Activated CD8-positive, alpha-beta memory T cell treated with anti-CD3 and anti-CD28 coated beads for 36 hours (primary cell): Measurements from ENCODE around the gene ITGA8. TPM values are rescaled to one million over a fixed set of nuclear protein-coding genes. Genes with fewer than 3 reads are reported as not detected.

ENCODE experiments used
- CTCF ChIA-PET: fragments of 350-600 bp; sonication (Branson Sonifier 250); formaldehyde crosslinking; loops from one replicate; lab custom pipeline; 2021; ENCODE audit warnings: antibody characterized with exemption; lab: Charles Lee
- POLR2A ChIA-PET: fragments of 350-600 bp; sonication (Branson Sonifier 250); formaldehyde crosslinking; loops from one replicate; lab custom pipeline; 2021; ENCODE audit warnings: antibody characterized with exemption; lab: Charles Lee
- total RNA-seq, 2 experiments: library from RNA; stranded (reverse); gene quantifications; one replicate each; pipeline ENCODE4 v1.2.3, GENCODE V29; 2021

The ITGA8 gene
- total RNA-seq, 2 experiments from 2014 or later: not detected

DNA sequence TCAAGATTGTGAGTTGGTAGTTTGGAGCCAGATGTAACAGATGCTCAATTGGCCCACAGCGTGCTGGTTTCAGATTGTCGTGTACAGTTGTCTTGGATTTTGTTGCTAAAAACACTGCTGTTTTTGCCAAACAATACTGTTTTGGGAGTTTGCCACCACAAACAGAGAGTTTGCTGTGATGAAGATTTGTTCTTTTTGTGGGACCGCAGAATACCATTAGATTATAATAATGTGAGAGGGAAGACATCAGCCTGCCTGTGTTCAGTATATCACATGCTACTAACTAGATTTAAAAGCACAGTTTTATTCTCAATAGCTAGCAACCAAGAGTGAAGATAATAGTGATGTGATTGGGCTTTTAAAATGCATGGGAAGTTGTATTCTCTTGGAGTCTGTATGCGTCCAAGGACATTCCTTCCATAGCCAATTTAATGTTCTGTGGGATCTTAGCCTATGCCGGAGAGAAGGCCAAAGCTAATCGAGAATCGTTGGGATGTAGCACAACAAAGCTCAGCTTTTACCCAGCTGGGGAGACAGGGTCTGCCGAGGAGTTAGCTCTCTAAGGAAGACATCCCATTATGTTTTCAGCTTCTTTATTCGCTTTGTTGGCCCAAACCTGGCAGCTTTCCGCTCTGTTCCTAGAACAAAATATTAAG lies 18.7 kb upstream of the ITGA8 start:
- ChIA-PET CTCF (no interaction called here), POLR2A (no interaction called here)

DNA sequence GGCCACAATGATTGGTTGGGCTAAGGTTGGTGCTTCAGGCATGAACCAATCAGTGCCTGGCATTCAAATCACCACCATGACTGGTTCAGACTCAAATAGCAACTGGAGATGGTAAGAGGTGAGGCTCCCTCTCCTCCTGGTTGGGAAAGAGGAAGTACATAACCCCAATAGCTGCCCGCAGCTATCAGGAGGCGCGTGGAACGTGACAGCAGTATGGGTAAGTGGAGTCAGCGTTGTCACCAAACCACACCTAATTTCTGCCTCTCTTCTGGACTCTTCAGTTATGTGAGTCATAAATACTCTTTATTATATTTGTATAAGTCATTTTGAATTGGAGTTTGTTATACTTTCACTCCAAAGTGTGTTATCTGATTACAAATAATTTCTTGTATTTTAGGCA lies 17.9 kb upstream of the ITGA8 start:
- CTCF ChIA-PET: no interaction called here
- POLR2A ChIA-PET: no interaction called here

DNA sequence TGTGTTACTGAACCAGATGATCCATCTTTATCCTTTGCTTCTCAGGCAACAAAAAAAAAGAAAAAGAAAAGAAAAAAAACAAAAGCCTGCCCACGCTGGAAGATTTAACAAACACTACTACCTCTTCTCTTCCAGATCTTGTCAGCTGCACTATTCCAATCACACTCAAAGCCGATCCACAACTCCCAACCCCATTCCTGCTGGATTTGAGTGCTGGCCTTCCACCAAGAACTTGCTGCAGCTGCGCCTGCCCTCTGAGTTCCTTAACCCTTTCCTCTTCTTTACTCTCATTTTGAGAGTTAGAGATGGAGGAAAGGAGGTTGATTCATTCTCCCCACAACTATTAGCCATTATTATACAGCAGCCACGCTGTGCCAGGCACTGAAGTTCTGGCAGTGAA lies 16.0 kb upstream of the ITGA8 start:
- ChIA-PET POLR2A (no interaction called here), CTCF (no interaction called here)

DNA sequence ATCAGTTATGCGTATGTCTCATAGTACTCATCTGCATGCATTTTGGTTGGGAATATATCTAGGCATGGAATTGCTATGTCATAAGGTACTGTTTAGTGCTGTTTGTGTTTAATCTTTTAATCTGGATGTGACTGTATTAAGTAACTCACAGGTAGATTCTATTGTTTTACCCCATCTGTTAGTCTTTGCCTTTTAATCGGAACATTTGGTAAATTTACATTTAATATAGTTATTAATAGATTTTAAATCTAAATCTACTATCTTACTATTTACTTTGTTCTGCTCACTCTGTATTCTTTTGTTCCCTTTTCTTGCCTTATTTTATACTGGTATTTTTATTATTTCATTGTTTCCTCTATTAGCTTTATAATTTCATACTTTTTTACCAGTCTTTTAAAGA lies 10.6 kb upstream of the ITGA8 start:
- CTCF ChIA-PET: no interaction called here
- POLR2A ChIA-PET: no interaction called here

DNA sequence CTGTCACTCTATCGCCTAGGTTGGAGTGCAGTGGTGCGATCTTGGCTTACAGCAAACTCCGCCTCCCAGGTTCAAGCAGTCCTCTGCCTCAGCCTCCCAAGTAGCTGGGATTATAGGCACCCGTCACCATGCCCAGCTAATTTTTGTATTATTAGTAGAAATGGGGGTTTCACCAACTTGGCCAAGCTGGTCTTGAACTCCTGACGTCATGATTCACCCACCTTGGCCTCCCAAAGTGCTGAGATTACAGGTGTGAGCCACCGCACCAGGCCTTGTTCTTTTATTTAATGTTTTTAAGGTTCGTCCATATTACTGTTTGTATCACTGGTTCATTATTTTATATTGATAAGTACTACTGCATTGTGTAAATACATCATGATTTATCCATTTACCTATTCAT lies 10.2 kb upstream of the ITGA8 start:
- POLR2A ChIA-PET: no interaction called here
- CTCF ChIA-PET: no interaction called here

DNA sequence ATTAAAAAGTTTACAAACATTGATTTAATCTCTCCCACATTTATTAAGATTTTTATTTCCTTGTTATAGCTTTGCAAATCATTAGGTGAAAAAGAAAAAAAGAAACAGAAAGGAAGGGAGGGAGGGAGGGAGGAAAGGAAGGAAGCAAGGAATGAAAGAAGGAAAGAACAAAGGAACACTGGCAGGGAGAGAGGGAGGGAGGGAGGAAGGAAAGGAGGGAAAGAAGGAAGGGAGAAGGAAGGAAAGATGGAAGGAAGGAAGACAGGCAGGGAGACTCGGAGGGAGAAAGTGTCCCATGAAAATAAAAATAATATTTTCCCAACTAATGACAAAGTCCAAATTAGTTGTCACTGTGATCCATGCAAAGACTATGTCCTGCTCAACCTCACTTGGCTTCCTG lies 6.3 kb upstream of the ITGA8 start:
- ChIA-PET CTCF (no interaction called here), POLR2A (no interaction called here)

DNA sequence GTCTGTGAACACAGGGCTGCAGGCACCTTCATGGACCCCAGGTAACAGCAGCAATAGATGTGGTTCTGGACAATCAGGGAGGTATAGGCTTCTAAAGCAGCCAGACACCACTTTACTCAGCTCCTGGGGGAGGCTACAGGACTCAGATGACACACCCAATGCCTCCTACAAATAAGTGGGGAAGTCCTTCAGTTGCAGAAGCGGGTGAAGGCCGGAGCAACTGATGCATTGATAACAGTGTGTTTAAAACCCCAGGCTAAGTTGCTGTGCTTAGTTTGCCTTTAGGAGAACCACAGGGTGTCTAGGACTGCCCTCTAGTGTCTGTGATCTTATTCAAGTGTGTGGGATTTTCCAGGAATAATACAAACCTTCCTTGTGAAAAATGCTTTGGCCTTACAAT lies 5.9 kb upstream of the ITGA8 start:
- CTCF ChIA-PET: no interaction called here
- POLR2A ChIA-PET: no interaction called here

DNA sequence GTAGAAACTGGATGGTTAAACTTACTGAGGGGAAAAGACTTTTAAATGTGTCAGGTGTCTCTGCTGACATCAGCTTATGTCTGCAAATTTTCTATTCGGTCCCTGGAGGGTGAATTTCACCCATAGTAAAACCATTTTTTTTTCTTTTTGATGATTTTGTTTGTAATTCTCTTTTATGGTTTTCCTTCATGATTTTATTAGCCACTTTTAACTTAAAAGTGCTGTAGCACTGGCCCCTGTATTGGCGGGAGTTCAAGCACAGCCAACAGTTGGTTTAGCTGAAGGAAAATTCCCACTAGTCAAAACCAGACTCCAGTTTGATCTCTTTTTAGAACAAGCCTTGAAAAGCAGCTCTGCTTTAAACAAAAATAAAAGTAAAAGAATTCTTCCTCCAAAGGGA lies 5.0 kb upstream of the ITGA8 start:
- CTCF ChIA-PET: no interaction called here

DNA sequence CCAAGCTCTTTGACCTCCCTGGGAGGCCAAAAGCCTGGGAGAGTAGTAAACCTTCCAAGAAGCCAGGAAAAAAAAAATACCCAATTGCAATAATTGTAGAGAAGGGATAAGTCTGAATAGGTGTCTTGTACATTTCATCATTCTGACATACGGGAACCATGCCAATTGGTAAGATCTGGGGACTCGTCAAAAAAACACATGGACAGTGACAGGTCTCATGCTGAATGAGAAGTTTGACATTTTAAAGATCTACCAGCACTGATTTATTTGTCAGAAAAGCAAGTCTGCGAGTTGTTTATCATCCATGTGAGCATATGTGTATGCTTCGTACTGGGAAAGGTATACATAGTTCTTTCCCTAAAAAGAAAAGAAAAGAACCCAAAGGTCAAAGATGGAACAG lies 4.1 kb upstream of the ITGA8 start:
- ChIA-PET CTCF (no interaction called here), POLR2A (no interaction called here)

More for the DNA sequence above, 5.0 kb upstream of the ITGA8 start:
- POLR2A ChIA-PET: no interaction called here

DNA sequence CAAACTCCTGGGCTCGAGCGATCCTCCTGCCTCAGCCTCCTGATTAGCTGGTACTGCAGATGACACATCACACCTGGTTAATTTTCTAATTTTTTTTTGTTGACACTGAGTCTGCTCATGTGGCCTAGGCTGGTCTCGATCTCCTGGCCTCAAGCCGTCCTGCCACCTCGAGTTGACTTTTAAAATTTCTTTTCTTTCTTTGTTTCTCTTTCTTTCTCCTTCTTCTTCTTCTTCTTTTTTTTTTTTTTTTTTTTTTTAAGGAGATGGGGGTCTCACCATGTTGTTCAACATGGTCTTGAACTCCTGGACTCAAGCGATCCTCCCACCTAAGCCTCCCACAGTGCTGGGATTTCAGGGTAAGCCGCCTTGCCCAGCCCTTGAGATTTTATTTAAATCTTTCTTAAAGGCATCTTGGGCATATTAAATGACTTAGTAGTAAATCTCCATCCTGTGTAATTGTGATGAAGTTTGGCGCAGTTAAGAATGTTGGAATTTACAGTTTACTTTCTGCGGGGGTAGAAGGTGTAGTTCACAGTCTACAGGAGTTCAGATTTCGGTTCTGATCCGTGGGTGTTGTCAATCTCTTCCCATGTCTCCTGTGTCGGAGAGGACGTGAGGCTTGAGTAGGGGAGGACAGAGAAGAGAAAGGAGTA lies 1.0 kb upstream of the ITGA8 start:
- ChIA-PET CTCF (no interaction called here), POLR2A (no interaction called here)

DNA sequence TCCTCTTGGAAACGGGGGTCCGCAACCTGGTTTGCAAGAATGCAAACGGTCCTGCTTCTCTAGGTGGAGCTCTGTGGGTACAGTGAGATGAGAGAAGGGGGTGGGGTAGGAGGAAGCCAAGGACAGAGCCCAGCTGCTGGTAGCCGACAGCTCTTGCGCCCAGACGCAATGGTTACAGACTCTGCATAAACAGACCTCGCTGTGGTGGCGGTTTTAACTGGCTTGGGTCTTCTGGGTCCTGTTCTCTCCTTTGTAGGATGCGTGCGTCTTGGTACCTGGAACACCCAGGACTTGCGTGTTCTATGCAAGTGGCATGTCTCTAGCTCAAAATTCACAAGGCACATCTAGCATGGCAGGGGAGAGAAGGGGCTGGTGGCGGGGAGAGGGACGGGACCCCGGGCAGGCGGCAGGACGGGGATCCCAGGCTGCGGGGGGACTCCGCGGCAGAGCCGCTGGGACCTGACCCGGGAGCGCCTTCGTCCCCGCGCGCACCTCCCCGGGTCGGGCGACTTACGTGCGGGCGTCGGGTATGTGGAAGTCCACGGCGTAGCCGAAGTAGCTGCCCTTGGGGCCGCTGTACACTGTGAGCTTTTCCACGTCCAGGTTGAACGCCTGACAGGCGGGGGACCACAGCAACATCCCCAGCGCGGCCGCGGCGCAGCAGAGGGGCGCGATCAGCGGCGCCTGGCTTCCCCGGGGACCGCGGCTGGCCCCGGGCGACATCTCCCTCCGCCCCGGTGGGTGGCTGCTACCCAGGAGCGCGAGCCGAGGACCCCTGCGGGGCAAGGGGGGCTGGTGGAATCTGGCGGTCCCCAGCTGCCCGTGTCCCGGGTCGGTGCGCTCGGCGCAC lies 448 bp downstream of the ITGA8 start:
- POLR2A ChIA-PET: interaction anchor here (0.6 kb wide), 1 partner anchor 608 kb away, joined by 3 read pairs; no protein-coding TSS in a partner anchor
- CTCF ChIA-PET: no interaction called here

DNA sequence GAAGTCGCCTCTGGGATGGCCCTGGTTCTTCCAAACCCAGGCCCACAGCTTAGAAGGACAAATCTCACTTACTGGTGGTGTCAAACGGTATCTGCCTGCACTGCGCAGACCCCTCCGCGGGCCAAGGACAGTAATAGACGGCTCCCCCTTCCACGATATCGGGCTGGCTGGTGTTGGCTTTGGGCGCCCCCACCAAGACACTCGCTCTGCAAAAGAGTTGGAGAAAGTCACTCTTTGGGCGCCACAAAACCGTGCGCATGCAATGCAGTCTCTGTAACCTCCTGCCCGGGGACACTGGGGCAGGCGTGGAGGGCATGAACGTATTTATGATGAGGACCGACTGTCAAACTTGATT lies 1.1 kb downstream of the ITGA8 start:
- ChIA-PET POLR2A (interaction anchor here (0.6 kb wide), 1 partner anchor 608 kb away, joined by 3 read pairs; no protein-coding TSS in a partner anchor), CTCF (no interaction called here)

DNA sequence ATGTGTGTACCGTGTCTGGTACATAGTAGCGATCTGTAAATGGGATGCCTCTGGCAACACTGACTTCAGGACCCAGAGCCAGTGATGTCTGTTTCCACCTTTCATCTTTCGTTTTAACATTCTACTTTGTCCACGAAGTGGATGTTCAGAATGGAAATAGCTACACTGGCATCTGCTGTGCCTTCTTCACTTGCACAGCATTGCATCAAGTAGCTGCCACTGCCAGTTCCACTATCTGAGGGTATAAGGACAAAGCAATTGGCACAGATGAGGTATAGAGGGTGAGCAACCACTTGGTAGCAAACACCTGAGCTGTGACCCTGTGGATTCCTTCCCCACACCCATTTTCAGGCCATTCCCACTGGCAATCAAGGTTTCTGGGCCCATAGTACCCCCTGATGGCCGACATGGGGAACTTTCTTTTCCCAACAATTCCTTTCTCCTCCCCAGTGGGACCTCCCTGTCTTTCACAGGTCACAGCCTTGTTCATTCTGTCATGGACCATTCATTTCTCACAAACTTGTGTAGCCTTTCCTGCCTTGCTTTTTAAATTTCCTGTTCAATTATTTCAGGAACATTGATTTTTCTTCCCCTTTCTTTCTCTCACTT lies 4.0 kb downstream of the ITGA8 start:
- CTCF ChIA-PET: no interaction called here

DNA sequence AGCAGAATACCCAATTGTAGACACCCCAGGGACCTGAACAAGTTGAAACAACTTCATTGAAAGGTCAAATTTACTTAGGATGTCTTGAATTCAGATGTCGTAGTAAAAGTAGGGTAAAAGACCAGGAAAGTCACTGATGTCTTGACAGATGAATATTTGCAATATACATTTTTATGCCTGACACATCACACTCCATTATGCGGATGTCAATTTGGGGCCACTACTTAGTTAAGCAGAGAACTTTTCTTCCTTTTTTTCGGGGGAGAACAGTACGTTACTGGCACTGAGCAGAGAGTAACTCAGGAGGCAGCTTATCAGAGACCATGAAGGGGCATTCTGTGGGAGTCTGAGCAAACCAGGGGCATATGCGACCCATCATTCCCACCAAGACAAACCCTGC lies 4.9 kb downstream of the ITGA8 start:
- CTCF ChIA-PET: no interaction called here
- POLR2A ChIA-PET: no interaction called here

More for the DNA sequence above, 4.0 kb downstream of the ITGA8 start:
- POLR2A ChIA-PET: no interaction called here

DNA sequence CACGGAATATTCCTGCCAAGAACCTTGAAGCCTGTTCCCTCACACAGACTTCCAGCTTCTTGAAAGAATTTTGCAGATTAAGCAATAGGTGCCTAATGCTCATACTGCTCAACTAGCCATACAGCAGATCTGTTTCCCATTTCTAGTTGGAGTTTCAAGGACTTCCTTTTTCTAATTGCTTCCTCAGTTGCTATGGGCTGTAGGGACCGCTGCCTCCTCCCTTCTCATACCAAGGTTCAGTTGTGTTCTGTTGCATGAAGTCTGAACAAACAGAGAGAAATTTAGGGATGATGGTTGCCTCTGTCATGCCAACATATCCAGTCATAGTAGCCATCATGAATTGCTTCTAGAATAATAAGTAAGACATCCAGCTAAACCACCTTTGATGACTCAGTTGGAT lies 6.8 kb downstream of the ITGA8 start:
- CTCF ChIA-PET: no interaction called here

DNA sequence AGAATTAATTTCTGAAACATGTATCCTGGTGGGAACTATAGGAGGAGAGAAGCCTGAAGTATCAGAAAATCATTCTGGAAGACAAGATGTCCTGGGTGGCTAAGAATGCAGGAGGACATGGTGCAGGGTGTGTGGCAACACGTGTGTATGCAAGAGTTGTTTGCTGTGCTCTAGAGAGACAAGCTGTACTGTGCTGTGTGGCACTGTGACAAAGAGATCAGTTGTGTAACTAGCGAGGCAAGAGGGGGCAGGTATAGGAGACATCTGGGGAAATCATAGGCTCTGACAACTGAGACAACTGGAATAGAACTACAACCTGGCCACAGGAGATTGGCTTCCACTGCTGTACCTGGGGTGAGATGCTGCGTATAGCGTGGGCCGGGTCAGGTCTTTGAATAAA lies 9.3 kb downstream of the ITGA8 start:
- CTCF ChIA-PET: no interaction called here

More for the DNA sequence above, 6.8 kb downstream of the ITGA8 start:
- POLR2A ChIA-PET: no interaction called here

DNA sequence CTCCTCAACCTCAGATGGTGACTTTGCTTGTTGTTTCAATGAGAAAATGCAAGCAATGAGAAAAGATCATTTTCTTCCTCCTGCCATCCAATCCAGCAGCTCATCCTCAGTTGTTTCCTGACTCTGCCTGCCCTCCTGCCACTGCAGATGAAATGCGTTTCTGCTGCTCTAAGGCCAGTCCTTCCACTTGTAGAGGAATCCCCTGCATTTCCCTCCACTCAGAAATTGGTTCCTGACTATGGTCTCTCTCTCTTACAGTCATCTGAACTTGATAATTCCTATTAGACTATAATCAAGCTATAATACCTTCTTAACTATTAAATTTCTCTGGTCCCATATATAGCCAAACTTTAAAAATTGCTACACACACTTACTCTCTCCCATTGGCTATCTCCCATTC lies 14.4 kb downstream of the ITGA8 start:
- POLR2A ChIA-PET: interaction anchor here (0.7 kb wide), 1 partner anchor 376 kb away, joined by 3 read pairs; no protein-coding TSS in a partner anchor
- CTCF ChIA-PET: no interaction called here

More for the DNA sequence above, 9.3 kb downstream of the ITGA8 start:
- POLR2A ChIA-PET: no interaction called here

DNA sequence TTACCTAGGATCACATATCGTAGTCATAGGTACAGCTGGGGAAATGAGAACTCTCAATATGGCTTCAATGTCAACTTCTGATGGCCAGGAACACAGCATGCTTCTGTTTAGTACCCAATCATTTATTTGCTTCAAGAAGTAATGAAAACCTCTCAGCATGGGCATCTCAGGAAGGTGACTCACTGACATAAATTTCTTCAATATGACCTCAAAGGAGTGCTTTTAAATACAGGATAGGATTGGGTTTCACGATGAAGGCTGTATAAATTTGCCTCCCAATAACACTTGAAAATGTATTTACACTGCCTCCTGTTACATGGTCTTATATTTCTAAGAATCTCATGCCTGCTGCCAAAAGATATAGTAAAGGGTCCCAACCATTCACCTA lies 15.1 kb downstream of the ITGA8 start:
- POLR2A ChIA-PET: no interaction called here

DNA sequence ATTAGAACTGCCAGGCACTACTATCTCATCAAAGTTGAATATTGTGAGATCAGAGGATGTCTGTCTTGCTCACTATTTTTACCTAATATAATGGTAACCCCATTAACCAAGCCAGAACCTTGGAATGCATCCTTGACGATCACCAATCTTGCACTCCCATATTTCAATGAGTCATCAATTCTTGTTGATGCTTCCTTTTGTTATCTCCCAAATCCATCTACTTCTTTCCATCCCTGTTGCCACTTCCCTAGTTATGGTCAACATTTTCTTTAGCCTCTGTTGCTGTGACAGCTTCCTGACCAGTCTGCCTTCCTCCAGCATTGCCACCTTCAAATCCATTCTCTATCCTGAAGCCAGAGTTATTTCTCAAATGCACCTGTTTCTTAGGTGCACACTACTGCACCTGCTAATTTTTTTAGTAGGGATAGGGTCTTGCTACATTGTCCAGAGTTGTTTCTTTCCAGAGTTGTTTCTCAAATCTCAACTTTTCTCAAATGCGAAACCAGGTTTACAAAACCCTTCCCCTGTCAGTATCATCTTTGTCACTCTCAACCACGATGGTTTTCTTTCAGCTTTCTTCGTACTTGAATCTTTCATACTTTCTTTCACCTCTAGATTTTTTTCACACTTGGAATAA lies 15.7 kb downstream of the ITGA8 start:
- POLR2A ChIA-PET: no interaction called here
- CTCF ChIA-PET: no interaction called here

More for the DNA sequence above, 15.1 kb downstream of the ITGA8 start:
- CTCF ChIA-PET: no interaction called here
